DMS79 treated with DMSO at 0.1 percent for 48 hours (cell line): Measurements from ENCODE around the gene VANGL1.

Experiments
- DNase-seq: peaks from one replicate; lab custom pipeline; 2025; lab: John Stamatoyannopoulos, UW

Gene VANGL1

DNA sequence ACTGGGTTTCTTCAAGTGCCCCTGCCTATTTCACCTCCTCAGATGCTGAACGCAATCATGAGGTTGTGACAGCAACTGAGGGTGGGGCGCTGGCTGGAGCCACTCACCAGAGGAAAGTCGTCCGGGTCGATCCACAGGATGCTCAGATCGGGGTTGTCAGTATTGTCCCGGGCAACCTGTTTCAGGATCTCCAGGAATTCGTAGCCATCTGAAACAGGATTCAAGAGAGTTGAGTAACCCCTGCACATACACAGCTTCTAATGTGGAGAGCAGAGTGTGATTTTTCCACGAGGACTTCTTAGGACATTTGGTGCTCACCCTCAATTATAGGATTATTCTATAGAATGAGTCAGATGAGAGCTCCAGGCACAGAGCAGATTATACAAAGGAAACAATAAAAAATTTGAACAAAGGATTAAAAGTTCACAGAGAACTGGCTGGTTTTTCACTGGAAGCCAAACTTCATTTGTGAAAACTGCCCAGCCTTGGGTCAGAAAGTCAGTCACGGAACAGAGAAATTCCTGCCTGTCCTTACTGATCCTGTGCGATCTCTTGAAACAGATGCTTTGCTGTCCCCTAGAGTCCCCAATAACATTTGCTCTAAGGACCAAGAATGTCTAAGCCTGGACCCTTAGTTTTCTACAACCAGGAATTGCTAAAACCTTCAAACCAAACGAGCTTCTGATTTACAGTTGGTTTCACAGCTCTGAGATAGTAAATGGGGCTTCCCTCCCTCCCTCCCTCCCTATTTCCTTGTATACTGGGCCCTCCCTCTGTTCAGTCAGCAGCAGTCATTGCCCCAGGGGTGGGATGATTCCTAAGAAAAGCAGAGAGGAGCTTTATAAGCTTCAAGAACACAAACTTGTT is 63.5 kb downstream of the VANGL1 start:
- no peak for DNase-seq

DNA sequence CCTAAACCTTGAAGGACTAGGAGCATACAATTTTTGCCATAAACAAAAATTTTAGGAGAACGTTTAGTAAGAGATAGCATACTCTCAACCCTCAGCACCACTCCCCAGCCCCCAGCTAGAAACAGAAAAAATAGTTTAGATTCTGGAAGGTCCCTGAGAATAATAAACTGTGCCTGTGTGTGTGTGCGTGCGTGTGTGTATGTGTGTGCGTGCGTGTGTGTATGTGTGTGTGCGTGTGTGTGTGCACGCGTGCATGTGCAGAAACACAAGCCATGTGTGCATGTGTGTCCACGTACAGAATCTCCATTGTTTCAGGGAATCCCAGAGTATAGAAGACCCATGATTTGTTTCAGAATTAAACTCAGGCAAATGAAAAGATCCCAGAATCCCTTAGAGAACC is 64.2 kb downstream of the VANGL1 start:
- no peak for DNase-seq

GRCh38 chr1:115706587-115707425 is 65.0 kb downstream of the VANGL1 start:
- peak; percentile 7 for DNase-seq

GRCh38 chr1:115710859-115711624 is 69.3 kb downstream of the VANGL1 start:
- DNase-seq, result peak; percentile 52

GRCh38 chr1:115712911-115713609 is 71.3 kb downstream of the VANGL1 start:
- no peak for DNase-seq

DNA sequence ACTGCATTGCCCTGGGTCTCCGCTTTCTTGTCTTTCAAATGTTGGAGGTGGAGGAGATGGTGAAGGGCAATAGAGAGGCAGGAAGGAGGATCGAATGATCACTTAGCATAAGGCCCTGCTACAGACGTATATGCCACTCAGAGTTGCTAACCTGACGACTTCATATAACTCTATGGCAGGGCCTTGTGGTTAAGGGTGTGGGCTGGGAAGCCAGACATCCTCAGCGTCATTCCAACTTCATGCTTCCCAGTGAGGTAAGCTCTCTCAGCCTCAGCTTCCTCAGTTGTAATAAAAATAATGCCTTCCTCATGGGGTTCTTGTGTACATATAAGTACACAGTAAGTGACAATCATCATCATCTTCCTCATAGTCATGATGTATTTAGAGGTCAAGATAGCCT is 72.1 kb downstream of the VANGL1 start:
- no peak for DNase-seq

GRCh38 chr1:115714572-115715141 is 72.9 kb downstream of the VANGL1 start:
- peak; percentile 79 for DNase-seq

DNA sequence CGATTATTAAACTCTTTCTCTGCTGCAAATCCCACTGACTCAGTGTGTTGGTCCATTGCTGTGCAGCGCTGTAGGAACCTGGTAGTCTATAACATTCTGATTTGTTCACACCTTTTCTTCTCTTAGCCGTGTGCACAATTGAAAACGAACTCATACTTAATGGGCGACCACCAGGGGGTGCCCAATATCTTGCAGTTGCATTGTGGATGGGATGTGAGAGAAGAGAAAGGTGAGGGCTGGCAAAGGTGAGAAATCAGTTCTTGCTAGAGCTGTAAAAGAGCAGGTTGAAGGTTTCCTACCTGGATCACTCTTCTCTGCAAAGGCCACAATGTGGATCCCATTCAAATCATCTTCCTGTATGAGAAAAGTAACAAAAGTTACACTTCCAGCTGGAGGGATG is 75.8 kb downstream of the VANGL1 start:
- DNase-seq, result no peak

GRCh38 chr1:115718011-115718754 is 76.4 kb downstream of the VANGL1 start:
- no peak for DNase-seq

DNA sequence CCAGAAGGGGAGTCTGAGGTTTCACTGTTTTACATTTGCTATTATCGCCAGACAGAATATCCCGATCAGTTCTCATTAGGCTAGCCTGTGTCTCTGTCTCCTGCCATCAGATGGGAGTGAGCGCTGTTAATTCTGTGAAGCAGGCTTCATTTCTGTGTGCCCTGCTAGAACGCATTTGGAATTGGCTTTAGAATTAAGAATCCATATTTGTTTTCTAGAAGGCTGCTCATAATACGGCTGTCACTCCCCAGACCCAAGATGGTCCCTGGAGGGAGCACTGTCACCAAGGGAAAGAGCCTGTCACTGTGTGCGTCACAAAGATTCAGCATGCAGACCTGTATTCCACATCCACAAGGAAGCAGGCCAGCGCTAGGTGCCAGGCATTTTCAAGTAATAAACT is 77.5 kb downstream of the VANGL1 start:
- DNase-seq, result no peak

- DNase-seq, result no peak
Measured at GRCh38 chr1:115722221-115722620, 80.5 kb downstream of the VANGL1 start.

DNA sequence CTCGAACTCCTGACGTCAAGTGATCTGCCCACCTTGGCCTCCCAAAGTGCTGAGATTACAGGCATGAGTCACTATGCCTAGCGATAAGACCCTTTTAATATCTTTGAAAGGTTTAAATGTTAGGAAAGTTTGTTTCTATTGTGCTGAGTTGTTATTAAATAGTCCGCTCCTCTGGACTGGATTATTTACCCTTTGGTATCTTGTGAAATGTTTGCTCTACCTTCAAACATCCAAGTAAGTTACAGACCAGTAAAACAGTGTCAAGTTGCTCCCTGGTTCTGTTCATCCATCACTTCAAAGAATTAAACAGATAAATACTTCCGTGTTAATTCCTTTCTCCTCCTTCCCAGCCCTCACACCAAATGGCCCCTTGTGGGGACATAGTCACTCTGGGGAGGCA is 82.0 kb downstream of the VANGL1 start:
- DNase-seq, result no peak

GRCh38 chr1:115725600-115725999 is 83.8 kb downstream of the VANGL1 start:
- no peak for DNase-seq

GRCh38 chr1:115726161-115726560 is 84.4 kb downstream of the VANGL1 start:
- DNase-seq, result no peak

GRCh38 chr1:115726570-115726969 is 84.8 kb downstream of the VANGL1 start:
- no peak for DNase-seq

GRCh38 chr1:115727706-115728249 is 86.0 kb downstream of the VANGL1 start:
- DNase-seq, result no peak

DNA sequence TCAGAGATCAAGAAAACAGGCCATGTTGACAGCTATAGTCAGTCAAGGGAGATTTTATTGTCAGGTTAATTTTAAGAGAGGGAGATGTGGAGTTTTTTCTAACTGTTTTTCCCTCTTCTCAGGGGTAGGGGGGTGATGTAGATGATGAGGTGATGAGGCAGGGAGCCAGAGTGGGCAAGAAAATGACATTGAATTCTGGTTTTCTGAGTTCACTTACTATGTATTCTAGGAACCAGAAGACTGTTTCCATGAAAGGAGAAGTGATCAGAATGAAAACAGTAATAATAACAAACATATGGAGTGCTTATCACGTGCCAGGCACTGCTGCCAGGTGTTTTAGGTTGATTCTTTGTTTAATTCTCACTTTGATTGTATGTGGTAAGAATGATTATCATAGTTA is 86.6 kb downstream of the VANGL1 start:
- DNase-seq, result no peak

GRCh38 chr1:115729756-115730155 is 88.0 kb downstream of the VANGL1 start:
- DNase-seq, result peak; percentile 18

DNA sequence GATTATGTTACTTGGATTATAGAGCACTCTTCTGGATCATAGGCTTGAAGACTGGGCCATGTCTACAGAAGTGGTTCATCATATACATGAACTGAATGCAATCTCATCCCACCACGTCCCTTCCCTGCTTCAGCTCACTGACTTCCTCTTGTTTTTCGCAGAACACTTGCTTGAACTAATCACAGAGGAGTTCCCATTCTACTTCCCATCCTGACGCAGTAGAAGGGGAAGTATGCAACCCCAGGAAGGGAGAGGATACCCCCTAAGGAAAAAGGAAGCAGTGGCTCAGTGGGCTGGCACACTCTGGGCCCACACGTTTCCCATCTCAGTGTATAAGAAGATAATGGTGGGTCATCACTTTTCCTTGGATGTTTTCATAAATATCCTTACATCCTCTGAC is 90.5 kb downstream of the VANGL1 start:
- DNase-seq, result no peak

DNA sequence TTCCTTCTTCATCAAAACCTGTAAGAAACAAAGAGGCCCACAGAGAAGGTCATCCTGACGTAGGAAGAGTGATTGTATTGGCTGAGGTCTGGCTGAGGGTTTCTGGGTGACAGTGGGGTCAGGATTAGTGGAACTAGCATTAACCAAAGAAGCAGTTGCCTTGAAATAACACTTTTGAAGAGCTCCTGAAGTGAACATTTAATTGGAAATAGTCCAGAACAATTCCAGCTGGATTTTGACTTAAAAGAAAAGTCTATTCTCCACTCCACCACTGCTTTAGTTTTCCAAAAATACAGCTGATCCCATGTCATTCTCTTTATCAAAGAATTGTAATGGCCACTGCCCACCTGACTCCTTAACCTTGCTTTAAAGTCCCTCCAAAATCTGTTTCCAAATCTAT is 99.0 kb downstream of the VANGL1 start:
- no peak for DNase-seq
